Skeletal muscle satellite cell (primary cell): ENCODE measurements around the gene SLC25A10.
A peak's percentile ranks its signal among the peaks of the same experiment; 100 is the strongest.

ENCODE experiments used
- H3K27me3 ChIP-seq: 2 replicates; pipeline ENCODE4 v1.7.0; 2013; ENCODE audit warnings: low read length; ENCODE audit not compliant: control insufficient read depth, insufficient read depth
- H3K36me3 ChIP-seq: 2 replicates; pipeline ENCODE4 v1.7.0; 2013; ENCODE audit warnings: mild to moderate bottlenecking, control low read depth, low read length; ENCODE audit not compliant: insufficient read depth
- H3K4me1 ChIP-seq: 2 replicates; pipeline ENCODE4 v1.7.0; 2013; ENCODE audit warnings: low read length; ENCODE audit not compliant: control insufficient read depth, insufficient read depth
- H3K4me2 ChIP-seq: 2 replicates; pipeline ENCODE4 v1.7.0; 2013; ENCODE audit warnings: mild to moderate bottlenecking, low read length
- H3K4me3 ChIP-seq: 2 replicates; pipeline ENCODE4 v1.7.0; 2013; ENCODE audit warnings: low read length
- H3K9ac ChIP-seq: 2 replicates; pipeline ENCODE4 v1.7.0; 2013; ENCODE audit warnings: mild to moderate bottlenecking, low read depth, low read length, moderate library complexity
- H3K9me3 ChIP-seq: replicated peaks from 2 replicates; pipeline ENCODE4 v1.7.0; 2013; ENCODE audit warnings: mild to moderate bottlenecking, control low read depth, low read length

SLC25A10 gene

GRCh38 chr17:81712468-81713003 is 452 bp downstream of the SLC25A10 start:
- peaks cover 8% of the 10 kb centered on the region for H3K36me3 ChIP-seq
- H3K9me3 ChIP-seq: no peaks in the 10 kb centered on the region
- peak overlapping the region; percentile 85 for H3K4me3 ChIP-seq
- H3K27me3 ChIP-seq: no peaks in the 10 kb centered on the region
- H3K4me1 ChIP-seq: peaks cover 31% of the 10 kb centered on the region
- peak overlapping the region; percentile 85 for H3K4me2 ChIP-seq
- peak overlapping the region; percentile 73 for H3K9ac ChIP-seq

GRCh38 chr17:81713004-81713555 is 996 bp downstream of the SLC25A10 start:
- Histone ChIP-seq H3K36me3 (peaks cover 3% of the 10 kb centered on the region), H3K4me1 (peaks cover 31% of the 10 kb centered on the region), H3K4me3 (peak overlapping the region; percentile 85)

GRCh38 chr17:81713556-81714411 is 1.7 kb downstream of the SLC25A10 start:
- no peaks in the 10 kb centered on the region for H3K27me3 ChIP-seq
- peak overlapping the region; percentile 28 for H3K4me2 ChIP-seq
- H3K4me1 ChIP-seq: peaks cover 31% of the 10 kb centered on the region
- no peaks in the 10 kb centered on the region for H3K9me3 ChIP-seq
- H3K36me3 ChIP-seq: no peaks in the 10 kb centered on the region
- H3K4me3 ChIP-seq: no peak overlapping the region
- H3K9ac ChIP-seq: no peak overlapping the region

More at GRCh38 chr17:81713004-81713555, 996 bp downstream of the SLC25A10 start:
- Histone ChIP-seq H3K9ac (peak overlapping the region; percentile 73), H3K9me3 (no peaks in the 10 kb centered on the region), H3K27me3 (no peaks in the 10 kb centered on the region), H3K4me2 (peak overlapping the region; percentile 85)

- Histone ChIP-seq H3K4me2 (no peak overlapping the region), H3K27me3 (no peaks in the 10 kb centered on the region), H3K9ac (no peak overlapping the region), H3K9me3 (no peaks in the 10 kb centered on the region), H3K36me3 (no peaks in the 10 kb centered on the region), H3K4me3 (no peak overlapping the region), H3K4me1 (peaks cover 31% of the 10 kb centered on the region)
Measured at GRCh38 chr17:81714412-81715106, 2.5 kb downstream of the SLC25A10 start.

- Histone ChIP-seq H3K9me3 (no peaks in the 10 kb centered on the region), H3K4me2 (no peak overlapping the region), H3K9ac (no peak overlapping the region), H3K4me3 (no peak overlapping the region), H3K4me1 (peaks cover 28% of the 10 kb centered on the region), H3K36me3 (no peaks in the 10 kb centered on the region), H3K27me3 (no peaks in the 10 kb centered on the region)
Measured at GRCh38 chr17:81715107-81715871, 3.2 kb downstream of the SLC25A10 start.

GRCh38 chr17:81715872-81716673 is 4.0 kb downstream of the SLC25A10 start:
- Histone ChIP-seq H3K27me3 (no peaks in the 10 kb centered on the region), H3K4me2 (no peak overlapping the region), H3K4me3 (no peak overlapping the region), H3K9ac (no peak overlapping the region), H3K4me1 (peaks cover 21% of the 10 kb centered on the region), H3K9me3 (no peaks in the 10 kb centered on the region), H3K36me3 (no peaks in the 10 kb centered on the region)

- no peak overlapping the region for H3K4me2 ChIP-seq
- H3K9me3 ChIP-seq: no peaks in the 10 kb centered on the region
- peaks cover 15% of the 10 kb centered on the region for H3K4me1 ChIP-seq
- no peaks in the 10 kb centered on the region for H3K36me3 ChIP-seq
- no peaks in the 10 kb centered on the region for H3K27me3 ChIP-seq
- H3K9ac ChIP-seq: no peak overlapping the region
- H3K4me3 ChIP-seq: no peak overlapping the region
Measured at GRCh38 chr17:81716674-81716996, 4.6 kb downstream of the SLC25A10 start.

GRCh38 chr17:81717049-81717765 is 5.1 kb downstream of the SLC25A10 start:
- H3K36me3 ChIP-seq: no peaks in the 10 kb centered on the region

GRCh38 chr17:81717766-81718089 is 5.6 kb downstream of the SLC25A10 start:
- no peaks in the 10 kb centered on the region for H3K9me3 ChIP-seq
- H3K4me1 ChIP-seq: peaks cover 18% of the 10 kb centered on the region
- no peak overlapping the region for H3K4me2 ChIP-seq
- peaks cover 3% of the 10 kb centered on the region for H3K27me3 ChIP-seq
- H3K9ac ChIP-seq: no peak overlapping the region
- H3K36me3 ChIP-seq: no peaks in the 10 kb centered on the region
- H3K4me3 ChIP-seq: no peak overlapping the region

More at GRCh38 chr17:81717049-81717765, 5.1 kb downstream of the SLC25A10 start:
- no peak overlapping the region for H3K4me3 ChIP-seq
- H3K9ac ChIP-seq: no peak overlapping the region
- no peaks in the 10 kb centered on the region for H3K27me3 ChIP-seq
- H3K4me2 ChIP-seq: no peak overlapping the region
- H3K4me1 ChIP-seq: peaks cover 15% of the 10 kb centered on the region
- H3K9me3 ChIP-seq: no peaks in the 10 kb centered on the region
